ENCODE results near the gene ZNF3.

Gene ZNF3

DNA sequence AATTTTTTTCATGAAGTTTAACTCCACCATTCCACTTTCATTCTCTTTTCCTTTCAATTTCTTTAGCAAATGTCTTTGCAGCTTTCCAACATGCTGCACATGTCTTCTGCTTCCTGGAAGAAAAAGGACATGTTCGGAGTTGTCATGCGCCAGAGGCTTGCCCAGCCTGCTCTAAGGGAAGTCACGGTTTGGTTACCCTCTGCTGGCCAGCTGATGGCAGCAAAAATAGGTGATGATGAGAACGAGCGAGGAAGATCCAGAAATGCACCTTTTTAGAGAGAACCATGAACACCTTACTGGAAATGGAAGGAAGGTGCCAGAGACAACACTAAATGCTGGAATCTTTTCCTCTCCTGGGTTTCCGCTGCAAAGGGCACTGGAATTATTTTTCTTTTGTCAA lies 36.8 kb downstream of the ZNF3 start:
- no peak for DNase-seq

DNA sequence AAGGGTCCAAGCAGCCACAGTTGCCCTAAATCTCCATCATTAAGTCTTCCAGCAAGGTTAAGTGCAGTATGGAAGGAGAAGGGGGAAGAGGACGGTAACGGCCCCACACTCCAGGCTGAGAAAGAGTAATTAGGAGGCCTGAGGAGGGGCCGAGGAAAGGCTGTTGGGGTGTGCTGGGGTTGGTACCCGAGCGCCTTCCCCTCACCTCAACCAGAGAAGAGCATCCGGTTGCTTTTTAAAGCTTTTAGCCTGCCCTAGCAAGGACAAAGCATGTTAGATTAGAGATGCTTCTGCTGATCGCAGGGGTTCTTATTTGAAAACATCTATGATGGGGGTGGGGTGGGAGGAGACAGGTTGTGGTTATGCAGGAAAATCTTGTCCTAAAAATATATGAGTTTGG lies 40.9 kb downstream of the ZNF3 start:
- no peak for DNase-seq

DNA sequence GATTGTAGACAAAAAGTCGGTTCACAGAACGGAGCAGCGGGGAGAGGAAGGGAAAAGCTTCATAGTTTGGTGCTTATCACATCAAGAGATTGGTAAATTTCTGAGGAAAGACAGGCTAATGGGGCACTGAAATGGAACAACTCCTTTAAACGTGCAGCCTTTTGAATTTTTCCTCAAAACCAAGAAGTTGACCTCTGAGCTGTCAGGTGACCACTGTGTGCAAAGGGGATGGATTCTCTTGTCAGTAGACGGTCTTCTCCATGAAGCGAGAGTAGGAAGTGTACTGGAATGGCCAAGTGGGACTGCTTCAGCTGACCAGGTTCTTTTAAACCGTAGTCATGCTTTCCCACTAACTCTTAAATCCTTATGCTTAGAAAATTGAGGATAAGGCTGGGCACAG lies 43.2 kb downstream of the ZNF3 start:
- no peak for DNase-seq

DNA sequence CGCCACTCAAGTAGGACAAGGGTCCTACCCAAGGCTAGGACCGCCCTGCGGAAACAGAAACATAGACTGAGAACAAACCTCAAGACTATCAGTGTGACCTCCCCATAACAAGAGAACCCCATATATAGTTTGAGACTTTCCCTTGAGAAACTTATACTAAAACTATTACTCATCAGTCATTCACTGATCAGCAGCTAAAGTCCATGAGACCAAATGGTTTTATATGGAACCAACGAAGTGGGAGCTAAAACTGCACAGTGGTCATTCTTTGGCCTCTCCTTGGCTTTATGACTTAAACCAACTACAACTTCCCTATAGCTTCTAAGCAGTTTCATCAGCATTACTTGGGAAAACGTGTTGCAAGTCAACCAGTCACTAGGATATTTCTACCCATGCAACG lies 45.6 kb downstream of the ZNF3 start:
- no peak for DNase-seq

DNA sequence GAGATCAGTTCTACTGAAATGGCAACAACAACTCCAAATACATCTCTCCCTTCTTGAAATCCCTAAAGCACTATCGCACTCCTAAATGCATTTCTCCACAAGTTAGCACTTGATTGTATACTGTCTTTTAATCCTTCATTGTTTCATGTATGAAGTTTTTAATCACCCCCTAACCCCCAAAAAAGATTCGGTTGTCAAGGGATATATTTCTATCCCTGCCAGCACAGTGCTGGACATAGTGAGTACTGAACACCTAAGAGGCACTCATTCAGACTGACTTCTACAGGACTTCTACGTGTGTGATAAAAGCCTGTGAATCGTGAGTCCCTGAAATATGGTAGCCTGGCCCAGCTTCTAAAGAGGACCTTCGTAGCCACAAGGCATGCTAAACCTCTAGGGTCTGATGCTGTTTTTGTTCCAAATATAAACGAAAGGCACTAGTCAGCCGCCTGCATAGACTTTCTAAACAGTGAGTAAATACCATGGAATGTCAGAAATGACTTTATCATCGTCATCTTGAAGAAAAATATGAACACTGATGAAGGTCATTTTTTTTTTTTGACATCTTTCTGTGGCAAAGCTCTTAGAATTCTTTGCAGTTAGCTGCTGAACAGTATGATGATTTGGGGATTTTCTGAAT lies 46.5 kb downstream of the ZNF3 start:
- DNase-seq = no peak

DNA sequence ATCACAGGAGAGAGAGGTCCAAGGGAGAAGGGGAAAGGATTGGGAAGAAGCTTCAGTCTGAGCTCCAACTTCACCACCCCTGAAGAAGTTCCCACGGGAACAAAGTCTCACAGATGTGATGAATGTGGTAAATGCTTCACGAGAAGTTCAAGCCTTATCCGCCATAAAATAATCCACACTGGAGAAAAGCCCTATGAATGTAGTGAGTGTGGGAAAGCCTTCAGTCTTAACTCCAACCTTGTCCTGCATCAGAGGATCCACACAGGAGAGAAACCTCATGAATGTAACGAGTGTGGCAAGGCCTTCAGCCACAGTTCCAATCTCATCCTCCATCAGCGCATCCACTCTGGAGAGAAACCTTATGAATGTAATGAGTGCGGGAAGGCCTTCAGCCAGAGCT lies 48.0 kb downstream of the ZNF3 start:
- DNase-seq = no peak

DNA sequence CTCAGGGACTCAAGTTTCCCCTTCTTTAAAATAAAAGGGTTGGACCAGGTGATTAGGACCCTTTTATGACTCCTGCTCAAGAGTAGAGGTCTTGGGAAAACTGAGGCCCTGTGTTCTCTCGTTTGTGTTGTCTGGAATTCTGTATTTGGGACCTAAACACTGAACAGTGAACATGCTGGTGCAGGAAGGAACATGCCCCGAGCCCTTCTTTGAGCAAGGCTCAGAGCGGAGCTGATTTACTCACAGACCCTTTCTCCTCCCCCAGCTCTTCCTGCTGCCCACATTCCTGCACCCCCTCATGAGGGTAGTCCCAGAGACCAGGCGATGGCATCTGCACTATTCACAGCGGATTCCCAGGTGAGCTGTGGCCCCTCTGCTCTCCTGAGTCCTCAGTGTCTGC lies 51.9 kb downstream of the ZNF3 start:
- DNase-seq = no peak

DNA sequence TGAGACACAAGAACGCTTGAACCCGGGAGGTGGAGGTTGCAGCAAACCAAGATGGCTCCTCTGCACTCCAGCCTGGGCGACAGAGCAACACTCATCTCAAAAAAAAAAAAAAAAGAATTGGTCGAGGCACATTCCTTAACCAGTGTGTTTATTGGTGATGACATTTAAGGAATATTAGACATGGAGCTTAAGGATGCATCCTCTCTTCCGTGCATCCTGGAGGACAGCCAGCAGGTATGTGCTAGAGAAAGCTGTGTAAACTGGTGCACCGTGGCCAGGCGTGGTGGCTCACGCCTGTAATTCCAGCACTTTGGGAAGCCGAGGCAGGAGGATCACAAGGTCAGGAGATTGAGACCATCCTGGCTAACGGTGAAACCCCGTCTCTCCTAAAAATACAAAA lies 54.3 kb downstream of the ZNF3 start:
- DNase-seq = no peak

DNA sequence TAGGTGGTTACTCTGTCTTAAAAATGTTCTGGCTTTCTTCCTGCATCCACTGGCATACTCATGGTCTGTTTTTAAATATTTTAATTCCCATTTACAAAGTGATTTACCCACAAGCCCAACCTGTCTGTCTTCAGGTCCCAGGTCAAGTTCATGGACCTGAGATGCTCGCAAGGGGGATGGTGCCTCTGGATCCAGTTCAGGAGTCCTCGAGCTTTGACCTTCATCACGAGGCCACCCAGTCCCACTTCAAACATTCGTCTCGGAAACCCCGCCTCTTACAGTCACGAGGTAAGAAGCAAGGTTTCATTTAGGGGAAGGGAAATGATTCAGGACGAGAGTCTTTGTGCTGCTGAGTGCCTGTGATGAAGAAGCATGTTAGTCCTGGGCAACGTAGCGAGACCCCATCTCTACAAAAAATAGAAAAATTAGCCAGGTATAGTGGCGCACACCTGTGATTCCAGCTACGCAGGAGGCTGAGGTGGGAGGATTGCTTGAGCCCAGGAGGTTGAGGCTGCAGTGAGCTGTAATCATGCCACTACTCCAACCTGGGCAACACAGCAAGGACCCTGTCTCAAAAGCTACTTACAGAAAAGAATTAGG lies 57.4 kb downstream of the ZNF3 start:
- DNase-seq = no peak

DNA sequence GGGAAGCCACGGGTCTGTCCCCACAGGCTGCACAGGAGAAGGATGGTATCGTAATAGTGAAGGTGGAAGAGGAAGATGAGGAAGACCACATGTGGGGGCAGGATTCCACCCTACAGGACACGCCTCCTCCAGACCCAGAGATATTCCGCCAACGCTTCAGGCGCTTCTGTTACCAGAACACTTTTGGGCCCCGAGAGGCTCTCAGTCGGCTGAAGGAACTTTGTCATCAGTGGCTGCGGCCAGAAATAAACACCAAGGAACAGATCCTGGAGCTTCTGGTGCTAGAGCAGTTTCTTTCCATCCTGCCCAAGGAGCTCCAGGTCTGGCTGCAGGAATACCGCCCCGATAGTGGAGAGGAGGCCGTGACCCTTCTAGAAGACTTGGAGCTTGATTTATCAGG lies 58.0 kb downstream of the ZNF3 start:
- no peak for DNase-seq

DNA sequence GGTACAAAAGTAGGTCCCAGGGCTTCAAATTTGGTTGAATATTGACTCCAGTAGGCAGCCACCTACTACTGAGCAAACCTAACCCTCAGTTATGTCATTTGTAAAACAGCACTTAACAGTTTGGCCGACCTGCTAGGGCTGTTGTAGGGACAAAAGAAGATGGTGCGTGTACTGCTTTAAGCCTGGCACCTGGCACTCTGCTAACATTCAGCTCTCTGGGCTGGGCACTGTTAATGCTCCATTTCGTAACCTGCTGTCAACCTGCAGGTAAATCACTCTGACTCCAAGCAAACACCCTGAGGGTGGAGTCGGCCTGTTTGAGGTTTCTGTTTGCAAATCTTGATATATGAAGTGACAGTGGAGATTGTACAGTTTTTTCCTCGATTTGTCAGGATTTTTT lies 58.9 kb downstream of the ZNF3 start:
- no peak for DNase-seq

DNA sequence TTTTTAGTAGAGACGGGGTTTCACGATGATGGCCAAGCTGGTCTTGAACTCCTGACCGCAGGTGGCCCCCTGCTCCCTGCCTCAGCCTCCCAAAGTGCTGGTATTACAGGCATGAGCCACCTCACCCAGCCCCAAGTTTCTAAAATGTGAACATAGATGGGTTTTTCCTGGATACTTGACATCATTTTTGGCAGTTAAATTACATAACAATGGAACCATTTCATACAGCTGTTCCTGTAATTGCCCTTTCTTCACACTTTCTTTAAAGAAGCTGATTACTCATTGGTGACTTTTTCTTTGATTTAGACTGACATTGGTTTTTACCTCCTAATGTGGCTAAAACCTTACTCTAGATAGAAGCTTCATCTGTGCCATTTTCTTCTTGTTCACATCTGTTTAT lies 60.2 kb downstream of the ZNF3 start:
- DNase-seq = no peak
